Measurements from ENCODE around the gene SLC66A2. TPM values are rescaled to one million over a fixed set of nuclear protein-coding genes. Genes with fewer than 3 reads are reported as not detected.

Gene SLC66A2
- total RNA-seq, 2 donors from 2014 or later = 39.1 to 51.2 TPM

DNA sequence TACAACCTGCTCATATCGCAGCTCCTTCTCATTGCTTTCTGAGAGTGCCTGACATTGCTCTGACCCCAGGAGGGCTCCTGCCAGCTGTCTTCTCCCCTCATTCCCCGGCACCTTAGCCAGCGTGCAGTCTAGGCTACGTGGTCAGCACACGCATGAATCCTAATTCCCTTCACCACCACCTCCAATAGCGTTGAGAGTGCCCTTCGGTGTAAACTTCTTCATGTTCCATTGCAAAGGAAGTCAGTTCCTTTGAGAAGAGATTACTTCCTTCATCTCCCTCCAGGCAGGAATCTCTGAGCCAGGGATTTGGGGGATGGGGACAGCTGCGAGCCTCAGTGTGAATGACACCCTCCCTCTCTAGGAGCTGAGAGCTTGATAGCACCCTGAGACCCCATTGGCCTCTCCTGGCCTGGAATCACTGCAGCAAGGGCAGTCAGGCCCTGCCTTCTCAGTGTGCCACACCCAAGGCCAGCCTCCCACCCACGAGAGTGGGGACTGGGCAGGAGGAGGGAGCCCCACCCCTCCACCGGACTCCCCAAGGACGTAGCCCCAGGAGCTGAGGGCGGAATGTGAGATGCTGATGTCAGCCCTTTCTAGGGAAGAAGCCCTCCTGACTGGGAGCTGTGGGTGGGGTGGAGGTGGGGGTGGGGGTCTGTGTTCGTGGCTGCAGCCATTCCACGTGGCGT lies 53.4 kb downstream of the SLC66A2 start:
- ATAC-seq (ENCODE audit: insufficient number of reproducible peaks, low FRiP score, low read depth) (no peak), DNase-seq (ENCODE audit: low spot score) (no peak)
- Histone ChIP-seq H3K27ac (no peak overlapping the region), H3K9me3 (peaks cover 50% of the 10 kb centered on the region), H3K27me3 (replicated peaks; ENCODE audit: insufficient read depth) (no peaks in the 10 kb centered on the region), H3K4me3 (no peak overlapping the region), H3K36me3 (peaks cover 2% of the 10 kb centered on the region), H3K4me1 (ENCODE audit: control insufficient read depth in 1 of 2, low read depth in 2 of 2) (no peaks in the 10 kb centered on the region)
- TF ChIP-seq CTCF (IDR thresholded peaks at IDR 0.05) = no peak

GRCh38 chr18:79896738-79897137 lies 54.7 kb downstream of the SLC66A2 start:
- Histone ChIP-seq H3K27me3 (replicated peaks; ENCODE audit: insufficient read depth) (no peaks in the 10 kb centered on the region), H3K4me1 (ENCODE audit: control insufficient read depth in 1 of 2, low read depth in 2 of 2) (no peaks in the 10 kb centered on the region), H3K27ac (no peak overlapping the region), H3K4me3 (no peak overlapping the region), H3K36me3 (no peaks in the 10 kb centered on the region), H3K9me3 (peaks cover 59% of the 10 kb centered on the region)
- ATAC-seq (ENCODE audit: insufficient number of reproducible peaks, low FRiP score, low read depth) (no peak), DNase-seq (ENCODE audit: low spot score) (no peak)
- TF ChIP-seq CTCF (IDR thresholded peaks at IDR 0.05) = no peak

DNA sequence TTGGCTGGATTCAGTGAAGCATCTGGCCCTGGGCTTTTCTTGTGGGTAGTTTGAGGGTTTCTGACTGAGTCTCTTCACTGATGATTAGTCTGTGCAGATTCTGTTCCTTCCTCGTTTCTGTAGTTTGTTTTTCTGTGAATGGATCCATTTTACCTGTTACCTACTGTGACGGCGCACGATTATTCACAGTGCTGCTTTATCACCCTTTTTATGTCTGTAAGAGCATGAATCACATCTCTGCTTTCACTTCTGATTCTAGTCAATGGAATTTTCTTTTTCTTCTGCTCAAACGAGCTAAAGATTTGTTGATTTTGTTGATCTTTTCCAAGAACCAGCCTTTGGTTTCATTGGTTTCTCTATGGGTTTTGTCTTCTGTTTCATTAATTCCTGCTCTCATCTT lies 60.8 kb downstream of the SLC66A2 start:
- Histone ChIP-seq H3K4me1 (ENCODE audit: control insufficient read depth in 1 of 2, low read depth in 2 of 2) (no peaks in the 10 kb centered on the region), H3K9me3 (peaks cover 55% of the 10 kb centered on the region), H3K27ac (no peak overlapping the region), H3K27me3 (replicated peaks; ENCODE audit: insufficient read depth) (no peaks in the 10 kb centered on the region), H3K4me3 (no peak overlapping the region), H3K36me3 (no peaks in the 10 kb centered on the region)
- no peak for TF ChIP-seq CTCF (IDR thresholded peaks at IDR 0.05)
- DNase-seq (ENCODE audit: low spot score) = no peak
- no peak for ATAC-seq (ENCODE audit: insufficient number of reproducible peaks, low FRiP score, low read depth)

- Histone ChIP-seq H3K36me3 (no peaks in the 10 kb centered on the region), H3K9me3 (peaks cover 47% of the 10 kb centered on the region), H3K4me3 (no peak overlapping the region), H3K27me3 (replicated peaks; ENCODE audit: insufficient read depth) (no peaks in the 10 kb centered on the region), H3K27ac (no peak overlapping the region), H3K4me1 (ENCODE audit: control insufficient read depth in 1 of 2, low read depth in 2 of 2) (no peaks in the 10 kb centered on the region)
- ATAC-seq (ENCODE audit: insufficient number of reproducible peaks, low FRiP score, low read depth) (no peak), DNase-seq (ENCODE audit: low spot score) (no peak)
- no peak for TF ChIP-seq CTCF (IDR thresholded peaks at IDR 0.05)
These were observed 61.9 kb downstream of the SLC66A2 start for GRCh38 chr18:79889569-79889968.

DNA sequence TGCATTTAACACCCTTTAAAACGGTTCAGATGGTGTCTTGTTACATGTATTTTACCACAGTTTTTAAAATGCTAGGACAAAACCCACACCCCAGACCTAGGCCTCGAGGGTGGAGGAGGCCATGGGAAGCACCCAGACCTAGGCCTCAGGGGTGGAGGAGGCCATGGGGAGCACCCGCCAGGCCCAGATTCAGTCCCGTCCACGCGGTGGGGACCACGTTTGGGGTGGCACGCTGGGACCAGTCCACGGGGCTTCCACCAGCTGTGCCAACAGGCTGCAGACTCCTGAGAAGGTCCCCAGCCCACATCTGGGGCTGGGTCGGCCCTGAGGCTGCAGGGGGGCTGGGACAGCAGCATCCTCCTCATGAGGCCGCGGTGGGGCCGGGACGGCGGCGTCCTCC lies 63.4 kb downstream of the SLC66A2 start:
- DNase-seq (ENCODE audit: low spot score) (no peak), ATAC-seq (ENCODE audit: insufficient number of reproducible peaks, low FRiP score, low read depth) (no peak)
- TF ChIP-seq CTCF (IDR thresholded peaks at IDR 0.05) = no peak
- Histone ChIP-seq H3K27me3 (replicated peaks; ENCODE audit: insufficient read depth) (no peaks in the 10 kb centered on the region), H3K36me3 (no peaks in the 10 kb centered on the region), H3K27ac (no peak overlapping the region), H3K4me3 (no peak overlapping the region), H3K9me3 (peaks cover 35% of the 10 kb centered on the region), H3K4me1 (ENCODE audit: control insufficient read depth in 1 of 2, low read depth in 2 of 2) (no peaks in the 10 kb centered on the region)

All from thoracic aorta (tissue), 2 donors.